ENCODE measurements around the gene GLIS1. TPM values are rescaled to one million over a fixed set of nuclear protein-coding genes. Genes with fewer than 3 reads are reported as not detected.
"Not testable (repeated sequence)": the region's sequence is repeated elsewhere in the genome, so short reads cannot be mapped to it uniquely, and the experiment has no call there.

The GLIS1 gene
- total RNA-seq, 1 experiment from 2014 or later, result 0.39 TPM

DNA sequence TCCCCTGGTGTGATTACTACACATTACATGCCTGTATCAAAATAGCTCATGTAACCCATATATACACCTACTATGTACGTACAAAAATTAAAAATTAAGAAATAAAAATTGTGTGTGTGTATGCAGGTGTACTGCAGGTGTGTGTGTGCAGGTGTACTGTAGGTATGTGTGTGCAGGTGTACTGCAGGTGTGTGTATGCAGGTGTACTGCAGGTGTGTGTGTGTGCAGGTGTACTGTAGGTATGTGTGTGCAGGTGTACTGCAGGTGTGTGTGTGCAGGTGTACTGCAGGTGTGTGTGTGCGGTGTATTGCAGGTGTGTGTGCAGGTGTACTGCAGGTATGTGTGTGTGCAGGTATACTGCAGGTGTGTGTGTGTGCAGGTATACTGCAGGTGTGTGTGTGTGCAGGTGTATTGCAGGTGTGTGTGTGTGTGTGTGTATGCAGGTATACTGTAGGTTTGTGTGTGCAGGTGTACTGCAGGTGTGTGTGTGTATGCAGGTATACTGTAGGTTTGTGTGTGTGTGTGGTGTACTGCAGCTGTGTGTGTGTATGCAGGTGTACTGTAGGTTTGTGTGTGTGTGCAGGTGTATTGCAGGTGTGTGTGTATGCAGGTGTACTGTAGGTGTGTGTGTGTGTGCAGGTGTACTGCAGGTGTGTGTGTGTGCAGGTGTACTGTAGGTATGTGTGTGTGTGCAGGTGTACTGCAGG, 183.2 kb downstream of the GLIS1 start:
- H3K27me3 ChIP-seq (ENCODE audit: insufficient read depth, low read length); H3K4me1 ChIP-seq (ENCODE audit: control insufficient read depth in 1 of 2, insufficient read depth in 2 of 2, low read length in 2 of 2); BruUV-seq (replicated peaks); H3K9ac ChIP-seq (ENCODE audit: low read length); intact Hi-C loops (cut with micrococcal nuclease); POLR2A ChIA-PET; H3K27ac ChIP-seq (ENCODE audit: low read depth, low read length); CTCF ChIA-PET; H3K4me3 ChIP-seq (replicated peaks in 1 of 2; ENCODE audit: low read depth in 1 of 2, low read length in 2 of 2); H4K20me1 ChIP-seq (ENCODE audit: insufficient read depth); H3K4me2 ChIP-seq (ENCODE audit: low read length); RAD21 ChIA-PET (ENCODE audit: low non-redundant PET in 1 of 2, low total read pairs in 2 of 2, uncharacterized antibody in 2 of 2, unreplicated experiment in 2 of 2); ATAC-seq; H3K9me2 ChIP-seq (ENCODE audit: insufficient read depth); H3K9me3 ChIP-seq (ENCODE audit: control insufficient read depth in 1 of 2, insufficient read depth in 1 of 2, low read depth in 1 of 2, low read length in 2 of 2); DNase-seq (ENCODE audit: low read depth, low spot score); H3K36me3 ChIP-seq (ENCODE audit: control insufficient read depth in 1 of 2, insufficient read depth in 2 of 2, low read length in 2 of 2); H2AFZ ChIP-seq (ENCODE audit: low read depth, low read length, poor library complexity, severe bottlenecking); H3K79me2 ChIP-seq (ENCODE audit: insufficient read depth, low read length): not testable (repeated sequence)

DNA sequence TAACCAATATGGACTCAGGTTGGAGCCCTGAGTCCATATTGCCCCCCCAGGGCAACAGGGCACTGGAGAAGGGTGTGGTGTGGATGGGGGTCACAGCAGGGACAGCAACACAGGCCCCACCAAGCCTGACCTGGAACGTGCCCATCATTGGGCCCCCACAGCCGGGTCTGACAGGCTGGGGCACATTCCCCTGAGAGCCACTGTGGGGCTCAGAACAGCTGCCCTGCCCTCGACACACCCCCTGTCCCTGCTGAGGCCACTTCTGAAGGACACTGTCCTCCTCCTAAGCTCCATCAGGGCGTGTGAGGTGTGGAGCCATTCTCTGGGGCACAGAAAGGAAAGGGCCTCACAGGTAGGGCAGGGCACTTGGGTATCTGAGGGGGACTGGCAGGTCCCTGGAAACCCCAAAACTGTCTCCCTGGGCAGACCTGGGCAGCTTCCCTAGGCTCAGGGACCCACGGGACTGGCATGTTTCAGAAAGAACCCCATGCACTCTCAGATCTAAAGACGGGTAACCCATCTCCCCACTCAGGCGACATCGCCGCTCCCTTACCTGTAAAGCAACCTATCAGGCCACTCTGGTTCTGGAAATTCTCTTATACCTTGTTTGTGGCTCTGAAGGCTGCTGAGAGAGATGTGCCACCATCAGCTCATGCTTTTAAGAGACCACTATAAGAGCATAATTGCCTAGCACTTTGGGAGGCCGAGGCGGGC, 184.2 kb downstream of the GLIS1 start:
- Histone ChIP-seq H3K4me2 (ENCODE audit: low read length) (no peak overlapping the region), H3K9me3 (ENCODE audit: control insufficient read depth in 1 of 2, insufficient read depth in 1 of 2, low read depth in 1 of 2, low read length in 2 of 2) (no peaks in the 10 kb centered on the region; a peak in 1 of 4 replicates), H3K9me2 (ENCODE audit: insufficient read depth) (no peaks in the 10 kb centered on the region), H3K4me3 (replicated peaks in 1 of 2; ENCODE audit: low read depth in 1 of 2, low read length in 2 of 2) (no peak overlapping the region), H3K36me3 (ENCODE audit: control insufficient read depth in 1 of 2, insufficient read depth in 2 of 2, low read length in 2 of 2) (no peaks in the 10 kb centered on the region), H3K27me3 (ENCODE audit: insufficient read depth, low read length) (no peaks in the 10 kb centered on the region), H2AFZ (ENCODE audit: low read depth, low read length, poor library complexity, severe bottlenecking) (no peak overlapping the region), H3K27ac (ENCODE audit: low read depth, low read length) (no peak overlapping the region), H3K79me2 (ENCODE audit: insufficient read depth, low read length) (no peaks in the 10 kb centered on the region), H3K9ac (ENCODE audit: low read length) (no peak overlapping the region), H4K20me1 (ENCODE audit: insufficient read depth) (no peaks in the 10 kb centered on the region), H3K4me1 (ENCODE audit: control insufficient read depth in 1 of 2, insufficient read depth in 2 of 2, low read length in 2 of 2) (no peaks in the 10 kb centered on the region)
- DNase-seq (ENCODE audit: low read depth, low spot score) (no peak), ATAC-seq (no peak)
- ChIA-PET CTCF (no interaction called here), POLR2A (no interaction called here), RAD21 (ENCODE audit: low non-redundant PET in 1 of 2, low total read pairs in 2 of 2, uncharacterized antibody in 2 of 2, unreplicated experiment in 2 of 2) (no interaction called here)
- BruUV-seq (replicated peaks), result no TSS peak
- intact Hi-C loops (cut with micrococcal nuclease), result no loop called here
- TF ChIP-seq TCF7L2 (IDR thresholded peaks at IDR 0.05; ENCODE audit: borderline replicate concordance, extremely low read depth, insufficient read depth, insufficient read length), result no peak
- TF ChIP-seq EZH2 (IDR thresholded peaks at IDR 0.05), result no peak
- no peak for TF ChIP-seq CTCF (IDR thresholded peaks at IDR 0.05 in 2 of 3, conservative IDR thresholded peaks at IDR 0.05 in 1 of 3; ENCODE audit: borderline replicate concordance in 1 of 3, insufficient read depth in 1 of 3, low read depth in 2 of 3, low read length in 2 of 3)
- TF ChIP-seq POLR2AphosphoS5 (IDR thresholded peaks at IDR 0.05; ENCODE audit: low read depth, low read length), result no peak
- TF ChIP-seq CBX3 (IDR thresholded peaks at IDR 0.05; ENCODE audit: low read depth), result no peak
